Panc1 (cell line): ENCODE results near the gene CD151. TPM values are rescaled to one million over a fixed set of nuclear protein-coding genes. Genes with fewer than 3 reads are reported as not detected.

Experiments used
- ATAC-seq: fragments of 200-7000 bp; cut with Tn5 transposase; 2 replicates; pipeline ENCODE4 v1.9.1; 2020; ENCODE audit warnings: mild to moderate bottlenecking, moderate library complexity
- BruUV-seq: library from RNA; stranded (reverse); fragments of 400-500 nt; replicated peaks from 2 replicates; lab custom pipeline; 2021; lab: Mats Ljungman, UMichigan
- CTCF ChIA-PET: fragments of 300-600 bp; sonication (Branson Sonifier 250); formaldehyde crosslinking; loops from one replicate; lab custom pipeline; 2022; ENCODE audit warnings: antibody characterized with exemption; lab: Charles Lee
- POLR2A ChIA-PET: fragments of 300-600 bp; sonication (Branson Sonifier 250); formaldehyde crosslinking; loops from one replicate; lab custom pipeline; 2022; ENCODE audit warnings: antibody characterized with exemption; lab: Charles Lee
- DNase-seq: peaks from one replicate; pipeline ENCODE4 v3.0.0-alpha.2; 2010; ENCODE audit warnings: low read depth, low spot score
- H3K27ac ChIP-seq: 2 replicates; pipeline ENCODE4 v1.5.1; 2011; ENCODE audit warnings: mild to moderate bottlenecking, low read length, inconsistent platforms
- H3K27me3 ChIP-seq: fragments of 200-500 bp; sonication (Bioruptor generic); 2 replicates; pipeline ENCODE4 v1.6.0; 2014; ENCODE audit warnings: low read length, inconsistent platforms; ENCODE audit not compliant: control insufficient read depth, insufficient read depth
- H3K36me3 ChIP-seq: fragments of 200-500 bp; sonication (Bioruptor generic); 2 replicates; pipeline ENCODE4 v1.5.1; 2014; ENCODE audit warnings: inconsistent platforms, mild to moderate bottlenecking, low read length, moderate library complexity; ENCODE audit not compliant: control insufficient read depth, insufficient read depth
- H3K4me1 ChIP-seq: 2 replicates; pipeline ENCODE4 v1.5.1; 2011; ENCODE audit warnings: inconsistent platforms, mild to moderate bottlenecking, low read length, moderate library complexity; ENCODE audit not compliant: control insufficient read depth, insufficient read depth
- H3K4me3 ChIP-seq, 2 experiments: 2 replicates each; pipeline ENCODE4 v1.5.1; 2011 to 2012; ENCODE audit warnings: low read depth in 2 of 2, low read length in 2 of 2, mild to moderate bottlenecking in 2 of 2, inconsistent platforms in 1 of 2, moderate library complexity in 1 of 2
- H3K9me3 ChIP-seq: fragments of 200-500 bp; sonication (Bioruptor generic); 2 replicates; pipeline ENCODE4 v1.5.1; 2014; ENCODE audit warnings: low read depth, mild to moderate bottlenecking, inconsistent platforms, low read length, moderate library complexity; ENCODE audit not compliant: control insufficient read depth, insufficient read depth
- POLR2AphosphoS5 ChIP-seq: IDR thresholded peaks from 2 replicates; pipeline ENCODE4 v1.6.1; 2012; ENCODE audit warnings: mild to moderate bottlenecking, low read depth, low read length, moderate library complexity
- SIN3A ChIP-seq: IDR thresholded peaks from 2 replicates; pipeline ENCODE4 v1.6.1; 2012; ENCODE audit warnings: low read depth, mild to moderate bottlenecking, low read length, moderate library complexity, borderline replicate concordance; ENCODE audit not compliant: insufficient read depth
- TCF7L2 ChIP-seq: IDR thresholded peaks from 2 replicates; pipeline ENCODE4 v1.6.1; 2011; ENCODE audit warnings: mild to moderate bottlenecking, low read depth, low read length, inconsistent platforms
- in situ Hi-C: cut with HindIII; loops from 2 replicates; pipeline ENCODE4 v1.10.0; 2016; ENCODE audit warnings: low sequenced_read_pairs, low pct_unique_long_range_greater_than_20kb
- intact Hi-C: fragments of 100-400 bp; cut with micrococcal nuclease; formaldehyde crosslinking; loops from one replicate; pipeline ENCODE4 v1.10.0; 2022; ENCODE audit not compliant: unreplicated experiment
- total RNA-seq: library from RNA; stranded (reverse); gene quantifications from one replicate; pipeline ENCODE4 v1.2.1, GENCODE V29; 2021; ENCODE audit not compliant: unreplicated experiment
- TF ChIP-seq, protein P1 (sequence below), 2 experiments: IDR thresholded peaks; 2 replicates each; pipeline ENCODE4 v1.6.1; 2011 to 2012; ENCODE audit warnings: low read depth in 2 of 2, control low read depth in 1 of 2, low read length in 1 of 2, mild to moderate bottlenecking in 1 of 2, moderate library complexity in 1 of 2; ENCODE audit not compliant: insufficient read depth in 1 of 2
- TF ChIP-seq, protein P2 (sequence below): fragments of 450-650 bp; IDR thresholded peaks from 2 replicates; pipeline ENCODE4 v1.5.1; 2017; ENCODE audit warnings: mild to moderate bottlenecking

The CD151 gene
- total RNA-seq, 1 experiment from 2014 or later, result 680 TPM

DNA sequence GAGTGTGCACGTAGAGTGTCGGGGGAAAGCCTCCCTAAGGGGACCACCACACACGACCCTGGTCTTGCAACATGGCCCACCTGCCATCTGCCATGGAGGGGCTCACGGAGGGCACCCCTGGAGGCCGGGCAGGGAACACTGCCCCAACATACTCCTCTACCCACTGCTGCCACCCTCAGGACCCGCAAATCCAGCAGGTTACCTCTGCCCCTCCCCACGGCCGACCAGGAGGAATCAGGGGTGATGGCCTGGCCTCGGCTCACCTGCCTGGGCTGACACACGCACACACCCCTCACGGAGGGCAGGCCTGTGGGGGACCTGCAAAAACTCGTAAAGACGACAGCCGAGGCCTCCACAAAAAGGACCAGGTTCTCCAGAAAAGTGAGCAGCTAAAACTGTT is 47.7 kb downstream of the CD151 start:
- no peak overlapping the region for H3K27ac ChIP-seq
- CTCF ChIA-PET, result no interaction called here
- H3K4me3 ChIP-seq, result no peak overlapping the region
- ATAC-seq (no peak), DNase-seq (no peak)
- intact Hi-C loops, result no loop called here
- TF ChIP-seq, protein P1, sequence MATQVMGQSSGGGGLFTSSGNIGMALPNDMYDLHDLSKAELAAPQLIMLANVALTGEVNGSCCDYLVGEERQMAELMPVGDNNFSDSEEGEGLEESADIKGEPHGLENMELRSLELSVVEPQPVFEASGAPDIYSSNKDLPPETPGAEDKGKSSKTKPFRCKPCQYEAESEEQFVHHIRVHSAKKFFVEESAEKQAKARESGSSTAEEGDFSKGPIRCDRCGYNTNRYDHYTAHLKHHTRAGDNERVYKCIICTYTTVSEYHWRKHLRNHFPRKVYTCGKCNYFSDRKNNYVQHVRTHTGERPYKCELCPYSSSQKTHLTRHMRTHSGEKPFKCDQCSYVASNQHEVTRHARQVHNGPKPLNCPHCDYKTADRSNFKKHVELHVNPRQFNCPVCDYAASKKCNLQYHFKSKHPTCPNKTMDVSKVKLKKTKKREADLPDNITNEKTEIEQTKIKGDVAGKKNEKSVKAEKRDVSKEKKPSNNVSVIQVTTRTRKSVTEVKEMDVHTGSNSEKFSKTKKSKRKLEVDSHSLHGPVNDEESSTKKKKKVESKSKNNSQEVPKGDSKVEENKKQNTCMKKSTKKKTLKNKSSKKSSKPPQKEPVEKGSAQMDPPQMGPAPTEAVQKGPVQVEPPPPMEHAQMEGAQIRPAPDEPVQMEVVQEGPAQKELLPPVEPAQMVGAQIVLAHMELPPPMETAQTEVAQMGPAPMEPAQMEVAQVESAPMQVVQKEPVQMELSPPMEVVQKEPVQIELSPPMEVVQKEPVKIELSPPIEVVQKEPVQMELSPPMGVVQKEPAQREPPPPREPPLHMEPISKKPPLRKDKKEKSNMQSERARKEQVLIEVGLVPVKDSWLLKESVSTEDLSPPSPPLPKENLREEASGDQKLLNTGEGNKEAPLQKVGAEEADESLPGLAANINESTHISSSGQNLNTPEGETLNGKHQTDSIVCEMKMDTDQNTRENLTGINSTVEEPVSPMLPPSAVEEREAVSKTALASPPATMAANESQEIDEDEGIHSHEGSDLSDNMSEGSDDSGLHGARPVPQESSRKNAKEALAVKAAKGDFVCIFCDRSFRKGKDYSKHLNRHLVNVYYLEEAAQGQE (IDR thresholded peaks at IDR 0.05; ENCODE audit: insufficient read depth in 1 of 2, low read depth in 2 of 2, low read length in 1 of 2), result no peak
- TF ChIP-seq TCF7L2 (no peak), POLR2AphosphoS5 (no peak), SIN3A (no peak)
- TF ChIP-seq, protein P2, sequence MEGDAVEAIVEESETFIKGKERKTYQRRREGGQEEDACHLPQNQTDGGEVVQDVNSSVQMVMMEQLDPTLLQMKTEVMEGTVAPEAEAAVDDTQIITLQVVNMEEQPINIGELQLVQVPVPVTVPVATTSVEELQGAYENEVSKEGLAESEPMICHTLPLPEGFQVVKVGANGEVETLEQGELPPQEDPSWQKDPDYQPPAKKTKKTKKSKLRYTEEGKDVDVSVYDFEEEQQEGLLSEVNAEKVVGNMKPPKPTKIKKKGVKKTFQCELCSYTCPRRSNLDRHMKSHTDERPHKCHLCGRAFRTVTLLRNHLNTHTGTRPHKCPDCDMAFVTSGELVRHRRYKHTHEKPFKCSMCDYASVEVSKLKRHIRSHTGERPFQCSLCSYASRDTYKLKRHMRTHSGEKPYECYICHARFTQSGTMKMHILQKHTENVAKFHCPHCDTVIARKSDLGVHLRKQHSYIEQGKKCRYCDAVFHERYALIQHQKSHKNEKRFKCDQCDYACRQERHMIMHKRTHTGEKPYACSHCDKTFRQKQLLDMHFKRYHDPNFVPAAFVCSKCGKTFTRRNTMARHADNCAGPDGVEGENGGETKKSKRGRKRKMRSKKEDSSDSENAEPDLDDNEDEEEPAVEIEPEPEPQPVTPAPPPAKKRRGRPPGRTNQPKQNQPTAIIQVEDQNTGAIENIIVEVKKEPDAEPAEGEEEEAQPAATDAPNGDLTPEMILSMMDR, result no peak
- no peaks in the 10 kb centered on the region for H3K27me3 ChIP-seq
- no TSS peak for BruUV-seq
- POLR2A ChIA-PET, result no interaction called here
- no peaks in the 10 kb centered on the region for H3K9me3 ChIP-seq
- H3K36me3 ChIP-seq, result no peaks in the 10 kb centered on the region
- in situ Hi-C loops, result no loop called here
- H3K4me1 ChIP-seq, result 0 out of 2 replicates have a peak, but pooled peaks cover 3% of the 10 kb centered on the region

DNA sequence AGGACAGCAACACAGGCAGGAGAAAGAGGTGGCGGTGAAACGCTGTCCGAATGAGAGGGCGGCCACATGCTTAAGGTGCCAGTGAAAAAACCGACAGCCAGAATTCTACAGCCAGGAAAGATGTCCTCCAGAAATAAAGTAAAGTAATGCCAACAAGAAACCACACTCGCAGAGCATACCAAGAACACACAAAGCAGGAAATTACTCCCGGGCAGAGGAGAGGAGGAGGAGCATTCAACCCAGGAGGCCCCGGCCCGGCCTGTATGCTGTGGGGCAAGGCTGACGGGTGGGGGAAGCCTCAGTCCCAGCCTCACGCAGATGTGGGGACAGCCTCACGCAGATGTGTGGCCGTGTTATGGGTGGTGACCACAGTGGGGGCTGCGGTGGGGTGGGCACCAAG is 49.8 kb downstream of the CD151 start:
- TF ChIP-seq POLR2AphosphoS5, result no peak
- TF ChIP-seq, protein P1 (IDR thresholded peaks at IDR 0.05; ENCODE audit: insufficient read depth in 1 of 2, low read depth in 2 of 2, low read length in 1 of 2), result no peak
- no peak for TF ChIP-seq TCF7L2
- TF ChIP-seq, protein P2, result no peak
- TF ChIP-seq SIN3A, result no peak
- no peaks in the 10 kb centered on the region for H3K36me3 ChIP-seq

More for the DNA sequence above, 49.8 kb downstream of the CD151 start:
- in situ Hi-C loops, result no loop called here
- Histone ChIP-seq H3K4me1 (no peaks in the 10 kb centered on the region), H3K9me3 (no peaks in the 10 kb centered on the region), H3K27me3 (no peaks in the 10 kb centered on the region), H3K27ac (no peak overlapping the region), H3K4me3 (no peak overlapping the region)
- ChIA-PET CTCF (no interaction called here), POLR2A (no interaction called here)
- no TSS peak for BruUV-seq
- intact Hi-C loops, result no loop called here
- no peak for ATAC-seq
- DNase-seq, result no peak
